ENCODE measurements around the gene CCDC74B. TPM values are rescaled to one million over a fixed set of nuclear protein-coding genes. Genes with fewer than 3 reads are reported as not detected.
A peak's percentile ranks its signal among the peaks of the same experiment; 100 is the strongest.
"Not testable (repeated sequence)": the region's sequence is repeated elsewhere in the genome, so short reads cannot be mapped to it uniquely, and the experiment has no call there.

The CCDC74B gene
- 14.4 TPM for polyA plus RNA-seq (ENCODE audit: insufficient read length)
- long read RNA-seq, donor 1, partial matches to known transcripts = 6 of 15 reads
- long read RNA-seq, donor 1, other reads (novel, unspliced or antisense) = 0 of 15 reads
- long read RNA-seq, donor 2, partial matches to known transcripts = 0 of 4 reads
- long read RNA-seq, donor 2, other reads (novel, unspliced or antisense) = 0 of 4 reads
- long read RNA-seq, donor 3, partial matches to known transcripts = 0 of 2 reads
- long read RNA-seq, donor 3, other reads (novel, unspliced or antisense) = 0 of 2 reads
- long read RNA-seq, donor 4, partial matches to known transcripts = 0 of 1 reads
- long read RNA-seq, donor 4, other reads (novel, unspliced or antisense) = 0 of 1 reads
- long read RNA-seq, donor 5, partial matches to known transcripts = 0 of 7 reads
- long read RNA-seq, donor 5, other reads (novel, unspliced or antisense) = 0 of 7 reads
- long read RNA-seq, donor 6, partial matches to known transcripts = 0 of 2 reads
- long read RNA-seq, donor 6, other reads (novel, unspliced or antisense) = 0 of 2 reads
- long read RNA-seq, donor 7, partial matches to known transcripts = 0 of 3 reads
- long read RNA-seq, donor 7, other reads (novel, unspliced or antisense) = 0 of 3 reads
- long read RNA-seq, donor 8 = 0 reads

DNA sequence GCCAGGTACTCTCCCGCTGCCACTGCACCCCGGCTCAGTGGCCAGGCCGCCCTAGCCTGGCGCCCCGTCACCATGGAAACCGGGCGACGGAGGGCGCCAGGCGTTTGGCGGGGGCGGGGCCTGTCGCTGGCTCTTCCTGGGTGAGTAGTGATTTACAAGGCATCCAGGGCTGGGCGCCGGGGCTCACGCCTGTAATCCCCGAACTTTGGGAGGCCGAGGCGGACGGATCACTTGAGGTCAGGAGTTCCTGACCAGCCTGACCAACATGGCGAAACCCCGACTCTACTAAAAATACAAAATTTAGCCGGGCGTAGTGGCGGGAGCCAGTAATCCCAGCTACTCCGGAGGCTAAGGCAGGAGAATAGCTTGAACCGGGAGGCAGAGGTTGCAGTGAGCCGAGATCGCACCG, at the start of gene CCDC74B:
CCDC74B (minus strand) TSS at position 107 of the 409 bp plus-strand sequence. CDS start 116 bp downstream, outside the sequence.
- DNase-seq = not testable (repeated sequence)

DNA sequence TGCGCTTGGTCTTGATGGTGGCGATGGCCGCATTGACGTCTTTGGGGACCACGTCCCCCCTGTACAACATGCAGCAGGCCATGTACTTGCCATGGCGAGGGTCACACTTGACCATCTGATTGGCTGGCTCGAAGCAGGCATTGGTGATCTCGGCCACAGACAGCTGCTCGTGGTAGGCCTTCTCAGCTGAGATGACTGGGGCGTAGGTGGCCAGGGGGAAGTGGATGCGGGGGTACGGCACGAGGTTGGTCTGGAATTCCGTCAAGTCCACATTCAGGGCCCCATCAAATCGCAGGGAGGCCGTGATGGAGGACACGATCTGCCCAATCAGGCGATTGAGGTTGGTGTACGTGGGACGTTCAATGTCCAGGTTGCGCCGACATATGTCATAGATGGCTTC, 48.9 kb upstream of the CCDC74B start:
- DNase-seq = not testable (repeated sequence)

DNA sequence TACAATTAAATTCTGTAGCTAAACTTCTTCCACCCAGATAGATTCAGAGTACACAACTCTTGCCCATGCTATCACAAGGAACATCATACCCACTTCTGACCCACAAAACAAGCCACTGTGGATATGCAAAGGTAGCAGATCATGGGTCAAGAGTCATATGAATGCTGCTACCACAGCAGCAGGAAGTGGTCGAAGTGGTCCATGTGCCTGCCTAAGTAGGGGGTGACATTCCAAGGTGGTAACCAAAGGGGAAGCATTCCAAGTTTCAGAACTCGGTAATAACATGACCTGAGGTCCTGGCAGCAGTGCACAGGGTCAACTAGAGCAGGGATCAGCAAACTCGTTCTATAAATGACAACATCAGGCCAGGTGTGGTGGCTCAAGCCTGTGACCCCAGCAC, 47.5 kb upstream of the CCDC74B start:
- not testable (repeated sequence) for DNase-seq

DNA sequence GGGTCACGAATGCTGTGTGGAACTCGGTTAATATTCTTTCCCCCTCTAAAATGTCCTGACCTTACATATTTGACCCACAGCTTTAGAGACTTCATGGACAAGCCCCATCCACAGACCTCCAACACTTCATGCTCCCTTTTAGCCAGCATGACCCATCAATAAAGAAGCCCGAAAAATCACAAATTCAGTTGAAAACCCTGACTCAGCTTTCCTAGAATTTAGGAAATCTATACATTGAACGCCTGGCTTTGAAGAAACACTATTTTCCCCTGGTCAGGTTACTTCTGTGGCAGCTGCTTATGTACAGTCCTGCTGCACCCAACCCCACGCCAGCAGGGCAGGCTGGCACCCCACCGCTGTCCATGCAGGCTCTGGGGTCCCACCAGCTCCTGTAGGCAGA, 46.4 kb upstream of the CCDC74B start:
- not testable (repeated sequence) for DNase-seq

DNA sequence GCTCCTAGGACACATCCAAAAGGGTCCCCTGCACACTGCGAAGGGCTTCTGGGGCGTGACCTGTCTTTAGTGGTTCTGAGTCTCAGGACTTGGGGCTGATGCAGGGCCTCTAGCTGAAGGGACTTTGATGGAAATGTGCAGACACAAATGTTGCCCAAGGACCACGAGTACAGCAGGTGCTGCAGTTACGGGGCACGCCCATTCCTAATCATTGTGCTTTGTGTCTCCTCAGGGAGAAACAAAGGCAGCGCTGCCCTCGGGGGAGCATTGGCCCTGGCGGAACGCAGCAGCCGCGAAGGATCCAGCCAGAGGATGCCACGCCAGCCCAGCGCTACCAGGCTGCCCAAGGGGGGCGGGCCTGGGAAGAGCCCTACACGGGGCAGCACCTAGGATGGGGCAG, 45.3 kb upstream of the CCDC74B start:
- DNase-seq = no peak

DNA sequence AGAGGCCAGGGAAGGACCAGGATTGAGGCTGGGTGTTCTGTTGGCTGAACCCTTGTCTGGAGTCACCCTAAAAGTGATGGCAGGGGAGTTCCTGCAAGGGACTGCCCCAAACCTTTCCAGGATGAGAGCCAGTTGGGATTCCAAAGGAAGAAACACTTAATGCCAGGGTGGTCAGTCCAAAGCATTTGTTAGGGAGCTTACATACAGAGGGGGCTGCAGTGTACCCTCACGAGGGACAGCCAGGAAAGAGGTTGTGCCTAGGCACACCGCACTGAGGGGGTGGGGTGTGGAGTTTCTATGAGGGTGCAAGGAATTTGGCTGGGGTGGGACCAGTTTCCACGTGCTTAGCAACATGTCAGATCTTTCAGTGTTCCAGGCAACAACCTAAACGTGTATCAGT, 44.0 kb upstream of the CCDC74B start:
- not testable (repeated sequence) for DNase-seq

DNA sequence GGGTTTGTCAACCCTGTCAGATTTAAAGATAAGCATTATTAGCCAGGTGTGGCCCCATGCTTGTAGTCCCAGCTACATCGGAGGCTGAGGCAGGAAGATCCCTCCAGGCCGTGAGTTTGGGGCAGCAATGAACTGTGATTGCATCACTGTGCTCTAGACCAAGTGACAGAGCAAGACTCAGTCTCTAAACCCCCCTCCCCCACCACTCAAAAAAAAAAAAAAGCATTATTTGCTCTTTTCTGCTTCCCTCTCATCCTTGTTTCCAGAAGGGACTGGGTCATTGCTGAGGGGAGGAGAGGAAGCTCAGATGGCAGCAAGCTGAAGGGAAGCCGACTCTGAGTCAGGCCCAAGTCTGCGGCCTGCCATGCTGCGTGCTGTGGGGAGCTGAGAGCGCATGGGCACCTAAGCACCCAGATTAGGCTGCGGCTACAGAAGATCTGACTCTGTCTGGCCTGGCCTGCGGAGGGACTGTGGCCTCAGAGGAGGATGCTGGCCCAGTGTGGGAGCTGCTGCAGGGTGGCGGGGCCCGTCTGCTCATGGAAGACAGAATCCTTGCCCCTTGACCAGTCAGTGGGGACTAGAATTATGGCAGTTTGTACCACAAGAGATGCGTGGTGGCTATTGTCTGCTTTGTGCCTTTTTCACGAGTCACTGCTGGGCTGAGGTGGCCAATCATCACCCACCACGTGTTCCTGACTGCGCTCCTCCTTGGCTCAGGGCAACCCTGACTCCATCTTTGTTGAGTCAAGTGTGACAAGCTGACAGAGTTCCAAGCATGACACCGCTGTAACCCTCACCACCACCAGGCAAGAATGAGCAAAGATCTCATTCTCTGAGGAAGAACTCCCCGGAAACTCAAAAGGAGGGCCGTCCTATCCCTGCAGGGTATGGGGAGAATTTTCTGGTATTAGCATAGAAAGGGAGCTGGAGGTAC, 43.2 kb upstream of the CCDC74B start:
- DNase-seq = not testable (repeated sequence)

DNA sequence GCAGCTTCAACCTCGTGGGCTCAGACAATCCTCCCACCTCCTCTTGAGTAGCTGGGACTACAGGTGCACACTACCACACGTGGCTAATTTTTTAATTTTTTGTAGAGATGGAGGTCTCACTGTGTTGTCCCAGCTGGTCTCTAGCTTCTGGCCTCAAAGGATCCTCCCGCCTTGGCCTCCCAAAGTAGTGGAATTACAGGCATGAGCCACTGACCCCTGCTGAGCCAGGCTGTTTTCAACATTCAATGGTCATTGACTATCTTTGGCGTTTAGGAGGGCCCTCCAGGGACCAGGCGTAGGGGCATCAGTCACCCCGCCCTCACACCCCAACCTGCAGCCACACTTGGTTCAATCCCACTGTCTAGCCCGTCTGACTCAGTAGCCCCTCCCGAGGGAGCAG, 42.4 kb upstream of the CCDC74B start:
- no peak for DNase-seq

DNA sequence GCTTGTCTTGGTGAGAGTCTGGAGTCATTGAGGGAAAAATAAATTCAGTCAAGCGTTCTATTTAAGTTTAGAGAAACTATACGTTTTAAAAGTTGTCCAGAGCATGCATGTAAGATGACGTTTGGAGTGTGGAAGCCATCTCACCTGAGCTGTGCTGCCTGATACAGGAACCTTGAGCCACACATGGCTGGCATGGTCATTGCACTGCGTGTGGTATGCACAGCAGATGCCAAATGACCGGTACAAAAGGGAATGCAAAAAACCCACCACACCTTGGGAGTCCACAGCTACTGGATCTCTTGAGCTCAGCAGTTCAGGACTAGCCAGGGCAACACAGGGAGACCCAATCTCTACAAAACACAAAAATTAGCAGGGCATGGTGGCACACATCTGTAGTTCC, 41.5 kb upstream of the CCDC74B start:
- DNase-seq = no peak

DNA sequence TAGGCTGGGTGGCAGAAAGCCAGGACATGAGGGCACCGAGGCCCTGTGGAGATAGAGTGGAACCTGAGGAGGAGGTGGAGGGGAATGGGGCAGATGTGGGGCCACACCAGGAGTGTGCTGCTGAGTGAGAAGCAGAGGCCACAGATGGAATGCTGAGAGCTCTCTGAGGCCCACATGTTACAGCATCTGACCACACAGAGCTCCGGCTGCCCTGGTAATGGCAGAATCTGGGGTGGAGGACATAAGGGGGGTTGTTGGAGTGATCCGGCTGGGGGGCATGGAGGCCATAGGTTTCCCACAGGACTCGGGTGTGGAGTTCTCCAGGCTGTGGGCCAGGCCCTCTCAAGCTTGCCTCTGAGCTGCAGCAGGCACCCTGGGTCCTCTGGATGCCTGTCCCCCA, 41.0 kb upstream of the CCDC74B start:
- DNase-seq = no peak

DNA sequence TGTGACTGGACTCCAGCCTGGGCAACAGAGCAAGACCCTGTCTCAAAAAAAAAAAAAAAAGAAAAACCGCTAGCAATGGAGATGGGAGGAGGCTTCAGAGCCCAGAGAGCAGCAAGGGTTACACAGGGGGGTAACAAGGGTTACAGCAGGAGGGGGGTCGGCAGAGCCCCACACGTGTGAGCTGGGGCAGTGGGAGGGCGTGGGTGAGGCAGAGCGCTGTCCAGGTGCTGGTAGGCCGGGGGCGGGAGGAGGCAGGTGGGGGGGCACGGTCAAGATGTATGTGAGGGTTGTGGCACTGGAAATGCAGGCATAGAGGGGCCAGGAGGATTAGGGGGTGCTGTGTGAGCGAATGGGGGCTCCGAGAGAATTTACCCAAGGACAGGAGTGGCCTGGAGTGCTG, 40.5 kb upstream of the CCDC74B start:
- DNase-seq = no peak

DNA sequence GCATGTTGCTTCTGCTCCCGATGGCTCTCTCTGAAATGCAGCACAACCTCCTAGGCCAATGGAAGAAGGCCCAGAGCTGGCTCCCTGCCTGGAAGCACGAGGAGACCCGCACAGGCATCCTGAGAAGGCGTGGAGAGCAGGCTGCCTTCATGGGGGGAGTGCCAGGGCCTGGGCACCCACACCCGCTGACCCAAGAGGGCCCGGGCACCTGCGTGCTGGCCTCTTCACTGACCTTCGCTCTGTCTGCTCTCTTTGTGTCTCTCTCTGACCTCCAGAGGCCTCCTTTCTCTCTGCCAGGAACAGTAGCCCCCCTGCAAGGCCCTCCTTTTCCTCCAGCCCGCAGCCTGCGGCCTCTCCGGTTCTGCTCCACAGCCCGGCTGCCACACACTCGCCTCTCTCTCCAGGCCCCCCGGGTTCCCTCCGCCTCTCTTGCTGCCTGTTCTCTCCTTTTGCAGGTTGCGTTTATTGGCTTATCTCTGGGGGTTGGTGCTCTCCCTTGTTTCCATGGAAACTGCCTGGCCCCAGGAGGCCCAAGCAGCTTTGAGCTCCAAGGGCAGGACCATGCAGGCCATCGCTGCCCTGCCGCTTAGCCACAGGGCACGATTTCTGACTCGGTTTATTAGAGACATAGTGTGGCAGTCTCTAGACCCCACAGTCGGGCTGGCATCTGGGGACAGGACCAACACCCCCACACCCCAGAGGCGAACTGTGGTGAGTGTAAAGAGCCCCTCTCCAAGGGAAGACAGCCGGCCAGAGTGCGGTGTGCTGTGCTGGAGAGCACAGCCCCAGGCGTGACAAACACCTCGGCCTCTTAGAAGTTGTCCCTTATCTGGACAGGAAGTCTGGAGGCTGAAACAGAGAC, 38.8 kb upstream of the CCDC74B start:
- no peak for DNase-seq

DNA sequence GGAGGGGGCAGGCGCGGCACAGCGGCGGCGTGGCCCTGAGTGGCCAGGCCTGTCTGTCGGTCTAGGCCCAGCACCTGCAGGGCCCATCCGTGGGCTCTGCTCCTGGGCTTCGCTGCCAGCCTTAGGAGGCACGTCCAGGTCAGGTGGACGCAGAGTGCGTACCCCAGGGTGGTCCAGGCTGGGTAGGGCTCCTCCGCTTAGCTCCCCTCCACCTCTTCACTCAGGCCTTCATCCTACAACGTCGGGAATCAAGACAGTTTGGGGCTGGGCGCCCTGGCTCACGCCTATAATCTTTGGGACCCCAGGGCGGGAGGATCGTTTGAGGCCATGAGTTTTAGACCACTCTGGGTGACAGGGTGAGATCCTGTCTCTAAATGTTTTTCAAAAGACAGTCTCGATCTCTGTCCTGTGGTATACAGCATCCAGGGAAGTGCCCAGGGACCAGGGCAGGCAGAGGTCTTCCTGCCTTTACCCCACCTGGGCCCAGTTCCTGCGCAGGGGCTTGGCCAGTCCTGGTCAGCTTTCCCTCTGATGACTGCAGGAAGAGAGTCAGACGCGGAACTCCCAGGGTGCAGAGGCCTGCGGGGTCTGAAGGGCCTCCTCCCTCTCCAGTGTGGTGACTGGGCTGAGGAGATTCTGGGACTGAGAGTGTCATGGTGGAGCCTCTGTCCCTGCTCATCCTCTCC, 38.1 kb upstream of the CCDC74B start:
- DNase-seq = not testable (repeated sequence)

DNA sequence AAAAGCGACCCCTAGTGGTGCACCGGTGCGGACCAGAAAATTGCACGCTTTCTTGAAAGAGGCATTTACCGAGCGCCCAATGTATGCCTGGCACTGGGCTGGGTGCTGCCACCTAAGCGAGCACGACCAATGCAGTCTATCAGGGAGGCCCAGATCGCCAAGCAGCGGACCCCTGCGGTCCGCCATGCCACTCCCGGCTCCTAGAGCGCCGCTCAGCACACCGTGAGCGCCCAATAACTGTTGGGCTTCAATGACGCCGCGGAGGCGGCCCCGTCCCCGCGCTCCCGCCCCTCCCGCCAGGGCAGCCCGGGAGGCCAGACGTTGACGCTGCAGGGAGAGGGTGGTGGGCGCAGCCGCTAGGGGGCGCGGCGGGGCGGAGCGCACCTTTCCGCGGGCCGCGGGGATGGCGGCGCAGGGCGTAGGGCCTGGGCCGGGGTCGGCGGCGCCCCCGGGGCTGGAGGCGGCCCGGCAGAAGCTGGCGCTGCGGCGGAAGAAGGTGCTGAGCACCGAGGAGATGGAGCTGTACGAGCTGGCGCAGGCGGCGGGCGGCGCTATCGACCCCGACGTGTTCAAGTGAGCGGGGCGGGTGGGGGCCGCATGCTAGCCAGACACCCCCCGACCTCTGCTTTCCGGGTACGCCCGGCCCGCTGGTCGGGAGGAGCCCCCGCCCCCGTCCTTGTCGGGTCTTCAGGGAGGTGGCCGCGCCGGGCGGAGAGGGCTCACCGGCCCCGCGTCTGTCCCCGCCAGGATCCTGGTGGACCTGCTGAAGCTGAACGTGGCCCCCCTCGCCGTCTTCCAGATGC, 37.2 kb upstream of the CCDC74B start, which contains the start of gene MZT2B:
MZT2B (plus strand) TSS at position 383 of the 803 bp plus-strand sequence; CDS start at position 404, 21 bp downstream.
- peak; percentile 85 for DNase-seq

DNA sequence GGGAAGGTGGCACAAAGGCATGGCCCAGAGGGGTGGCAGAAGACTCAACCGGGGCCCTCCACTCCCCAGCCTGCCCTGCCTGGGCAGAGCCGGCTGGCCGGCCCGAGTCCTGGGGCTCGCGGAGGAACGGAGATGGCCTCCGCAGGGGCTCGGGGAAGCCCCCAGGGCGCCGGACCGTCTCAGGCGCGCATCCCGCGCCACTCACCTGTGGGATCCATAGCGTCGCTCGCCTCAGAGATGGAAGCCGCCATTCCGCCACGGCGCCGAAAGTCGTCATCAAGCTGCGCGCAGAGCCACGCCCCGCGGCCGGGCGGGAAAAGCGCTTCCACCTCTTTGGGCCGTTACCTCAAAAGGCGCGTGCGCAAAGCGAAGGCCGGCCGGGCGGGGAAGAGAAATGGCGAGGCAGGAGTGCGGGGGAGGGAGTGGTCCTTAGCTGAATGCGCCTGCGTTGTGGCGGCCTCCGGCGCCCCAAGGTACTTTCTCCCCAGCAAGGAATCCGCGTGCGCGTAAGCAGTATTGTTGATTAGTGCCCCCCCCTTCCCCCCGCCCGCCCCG, 36.5 kb upstream of the CCDC74B start, which contains the start of gene SMPD4:
SMPD4 (minus strand) TSS at position 278 of the 555 bp plus-strand sequence. CDS start 5,010 bp downstream, outside the sequence.
- DNase-seq = peak; percentile 97

DNA sequence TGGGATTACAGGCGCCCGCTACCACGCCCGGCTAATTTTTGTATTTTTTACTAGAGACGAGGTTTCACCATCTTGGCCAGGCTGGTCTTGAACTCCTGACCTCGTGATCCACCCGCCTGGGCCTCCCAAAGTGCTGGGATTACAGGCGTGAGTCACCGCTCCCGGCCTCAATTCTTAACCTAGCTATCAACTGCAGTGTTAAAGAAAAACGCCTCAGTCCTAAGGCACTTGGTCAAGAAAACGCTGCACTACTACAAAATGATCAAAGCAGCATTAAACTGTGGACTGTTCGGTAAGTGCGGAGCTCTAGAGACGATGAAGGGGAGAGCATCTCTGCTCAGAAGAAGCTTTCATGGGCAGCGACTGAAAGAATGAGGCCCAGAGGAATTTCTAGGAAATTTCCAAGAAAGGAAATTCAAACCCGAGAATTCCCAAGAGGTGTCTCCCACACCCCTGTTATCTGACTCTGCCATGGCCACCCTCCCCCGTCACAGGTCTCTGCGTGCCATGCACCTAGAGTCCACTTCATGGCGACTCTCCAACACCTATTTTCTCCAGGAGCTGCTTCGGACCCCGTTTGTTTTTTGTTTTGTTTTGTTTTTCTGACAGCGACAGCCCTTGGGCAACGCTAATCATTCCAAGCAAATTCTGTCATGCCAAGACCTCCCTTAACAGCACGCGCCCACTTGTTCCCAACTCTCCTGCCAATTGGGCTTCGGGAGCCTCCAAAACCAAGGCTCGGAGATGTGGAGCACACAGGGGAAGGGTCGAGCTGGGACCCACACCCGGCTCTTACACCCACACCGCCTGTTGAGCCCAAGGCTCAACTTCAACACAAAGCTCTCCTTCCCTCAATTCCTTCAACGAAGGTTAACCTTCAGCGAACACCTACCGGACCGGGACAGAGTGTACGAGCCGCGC, 35.8 kb upstream of the CCDC74B start:
- DNase-seq = not testable (repeated sequence)

DNA sequence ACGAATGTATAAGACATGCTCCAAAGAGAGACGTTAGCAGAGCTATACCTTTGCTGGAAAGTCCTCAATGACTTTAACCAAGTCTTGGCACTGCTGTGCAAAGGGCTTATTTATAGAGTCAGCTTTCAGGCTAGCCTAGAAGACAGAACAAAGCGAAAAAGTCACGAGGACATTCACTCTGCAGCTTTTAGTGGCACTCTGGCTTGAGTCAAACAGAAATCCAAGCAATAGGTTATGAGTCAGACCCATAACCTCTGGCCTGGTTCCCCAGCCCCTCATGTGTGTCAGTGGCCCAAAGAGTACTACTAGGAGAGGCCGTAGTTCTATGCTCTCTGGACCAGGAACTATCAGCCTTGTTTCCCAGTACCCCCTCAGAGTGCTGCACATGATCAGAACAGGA, 30.0 kb upstream of the CCDC74B start:
- not testable (repeated sequence) for DNase-seq

DNA sequence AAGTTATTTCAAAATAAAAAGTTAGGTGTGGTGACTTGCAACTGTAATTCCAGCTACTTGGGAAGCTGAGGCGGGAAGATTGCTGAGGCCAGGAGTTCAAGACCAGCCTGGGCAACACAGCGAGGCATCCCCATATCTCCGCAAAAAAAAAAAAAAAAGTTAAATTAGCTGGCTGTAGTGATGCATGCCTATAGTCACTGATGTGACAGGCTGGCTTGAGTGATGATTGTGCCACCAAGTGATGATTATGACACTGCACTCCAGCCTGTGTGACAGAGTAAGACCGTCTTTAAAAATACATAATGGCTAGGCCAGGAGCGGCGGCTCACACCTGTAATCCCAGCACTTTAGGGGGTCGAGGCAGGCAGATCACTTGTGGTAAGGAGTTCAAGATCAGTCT, 25.0 kb upstream of the CCDC74B start:
- no peak for DNase-seq

Measured in left kidney (tissue), 8 donors.